HG03045 (cell line): ENCODE data around the gene SNX13.

Source experiments
- ATAC-seq: cut with Tn5 transposase; IDR thresholded peaks from one replicate; pipeline ENCODE4 v1.9.1; 2021; ENCODE audit warnings: mild to moderate bottlenecking, moderate library complexity; ENCODE audit not compliant: unreplicated experiment

Gene SNX13

DNA sequence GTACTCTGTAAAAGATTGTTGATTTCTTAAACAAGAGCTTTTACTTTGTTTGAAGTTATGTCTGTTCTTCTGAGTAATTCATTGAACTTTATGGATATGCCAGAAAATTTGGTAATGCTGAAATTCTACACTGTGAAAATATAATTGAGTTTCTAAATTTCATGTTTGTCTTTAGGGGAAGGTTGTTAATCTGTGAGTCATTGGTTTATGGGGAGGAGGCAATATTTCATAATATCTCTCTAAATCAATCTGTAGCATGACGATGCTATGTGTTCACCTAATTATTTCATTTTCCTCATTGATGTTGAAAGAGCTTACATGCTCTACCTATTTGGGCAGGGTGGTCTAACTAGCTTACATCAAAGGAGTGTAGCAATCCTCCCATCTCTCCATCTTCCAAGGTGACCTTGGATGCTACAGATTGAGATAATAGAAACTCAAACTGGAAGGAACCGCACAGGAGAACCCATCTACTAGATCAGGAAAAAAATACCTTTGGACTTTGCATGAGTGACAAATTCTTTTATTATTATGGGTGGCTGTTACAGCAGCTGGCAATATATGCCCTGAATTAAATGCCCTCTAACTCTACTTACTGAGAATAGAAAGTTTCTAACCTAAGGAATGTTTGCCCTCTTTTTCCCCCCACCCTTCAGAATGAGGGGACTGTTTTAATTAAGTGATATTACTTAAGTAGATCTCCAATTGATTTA is 8.4 kb upstream of the SNX13 start:
- no peak for ATAC-seq

- no peak for ATAC-seq
These were observed 7.3 kb upstream of the SNX13 start for GRCh38 chr7:17947620-17948019.

DNA sequence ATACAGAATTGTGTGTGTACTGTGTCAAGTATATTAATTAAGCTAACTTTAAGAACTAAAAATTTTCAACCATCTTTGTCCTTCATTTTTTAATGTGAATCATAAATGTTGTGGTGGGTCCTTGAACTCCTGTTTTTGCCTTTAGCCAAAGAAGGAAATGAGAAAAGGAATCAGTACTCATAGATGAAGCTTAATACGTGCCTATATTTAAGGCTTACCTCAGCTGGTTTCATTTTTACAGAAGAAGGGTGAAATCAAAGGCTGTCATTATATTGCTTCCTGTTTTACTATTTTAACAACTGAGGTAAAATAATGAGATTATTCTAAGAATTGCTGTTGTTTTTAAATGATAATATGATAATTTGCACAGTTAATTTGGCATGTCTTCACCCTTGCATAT is 6.3 kb upstream of the SNX13 start:
- ATAC-seq, result peak; percentile 70

DNA sequence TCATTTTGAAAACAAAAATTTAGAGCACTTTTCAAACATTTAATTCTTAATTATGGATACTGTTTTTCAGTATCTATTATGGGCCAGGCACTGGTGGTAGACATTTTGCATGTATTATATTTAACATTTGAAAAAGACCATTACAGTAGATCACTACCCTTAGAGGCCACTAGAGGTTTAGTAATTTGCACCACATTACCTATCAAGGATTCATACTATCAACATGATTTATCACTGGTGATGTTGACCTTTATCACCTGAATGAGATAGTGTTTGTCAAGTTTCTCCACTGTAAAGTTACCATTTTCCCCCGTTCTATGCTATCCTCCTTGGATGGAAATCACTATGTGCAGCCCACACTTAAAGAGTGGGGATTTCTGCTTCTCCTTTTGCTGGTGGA is 4.4 kb upstream of the SNX13 start:
- no peak for ATAC-seq

- ATAC-seq, result no peak
These were observed 2.7 kb upstream of the SNX13 start for GRCh38 chr7:17943006-17943405.

DNA sequence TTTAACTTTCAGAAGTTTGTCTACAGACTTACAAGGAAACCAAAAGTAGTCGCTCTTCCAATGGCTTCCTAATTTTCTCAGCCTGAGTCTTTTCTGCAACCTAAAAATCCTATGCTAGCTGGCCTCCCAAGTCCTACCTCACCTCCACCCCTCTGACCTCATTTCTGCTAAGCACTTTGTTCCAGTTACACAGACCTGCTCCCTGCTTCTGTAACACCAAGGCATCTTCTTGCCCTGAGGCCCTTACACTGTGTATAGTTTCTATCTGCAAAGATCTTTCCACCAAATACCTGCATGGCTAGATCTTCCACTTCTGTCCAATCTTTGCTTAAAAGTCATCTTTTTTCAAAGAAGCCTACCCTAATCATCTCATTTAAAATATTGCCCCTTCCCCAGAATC is 1.9 kb upstream of the SNX13 start:
- ATAC-seq, result no peak

- ATAC-seq, result no peak
These were observed 697 bp upstream of the SNX13 start for GRCh38 chr7:17940951-17941431.

- ATAC-seq, result peak; percentile 46
These were observed 540 bp downstream of the SNX13 start for GRCh38 chr7:17939606-17940301.

DNA sequence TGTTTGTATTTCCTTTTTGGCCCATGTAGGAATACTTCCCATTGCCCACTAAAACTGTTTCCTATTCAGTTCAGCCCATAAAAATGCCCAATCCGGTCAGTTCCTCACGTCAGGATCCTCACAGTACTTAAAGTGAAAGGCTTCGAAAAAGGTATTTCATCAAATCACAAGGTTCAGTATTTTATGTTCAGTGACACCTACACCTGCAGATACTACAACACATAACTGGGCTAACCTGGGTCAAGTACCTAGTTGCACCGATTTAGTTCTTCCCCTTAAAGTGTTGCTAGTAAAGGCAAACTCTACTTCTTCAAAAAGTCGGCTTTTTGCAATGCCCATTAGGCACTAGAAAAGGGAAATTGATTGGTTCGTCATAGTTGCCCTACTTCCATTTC is 1.1 kb downstream of the SNX13 start:
- ATAC-seq, result no peak

DNA sequence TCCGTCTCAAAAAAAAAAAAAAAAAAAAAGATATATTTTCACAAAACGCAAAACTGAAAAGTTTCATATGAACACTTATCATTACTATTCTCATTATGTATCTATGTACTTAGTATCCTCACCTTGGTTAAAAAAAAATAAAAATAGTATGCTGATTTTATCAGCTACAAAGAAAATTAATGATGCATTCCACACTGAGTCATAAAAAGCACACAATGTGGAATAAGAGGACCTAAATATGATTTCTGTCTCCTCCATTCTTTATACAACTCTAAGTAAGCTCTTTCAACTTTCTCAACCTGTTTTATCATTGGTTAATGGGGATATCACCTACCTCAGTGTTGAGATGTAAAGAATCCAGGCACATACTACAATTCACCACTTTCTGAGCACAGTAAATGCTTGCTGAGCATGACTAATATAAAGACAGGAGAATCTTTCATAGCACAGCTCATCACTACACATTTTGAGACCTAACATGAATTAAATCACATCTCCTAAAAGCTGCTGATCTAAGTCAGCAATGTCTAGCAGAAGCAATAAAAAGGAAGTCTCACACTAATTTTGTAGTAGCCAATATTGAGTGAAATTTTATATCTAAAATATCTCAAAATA is 2.7 kb downstream of the SNX13 start:
- ATAC-seq, result no peak

DNA sequence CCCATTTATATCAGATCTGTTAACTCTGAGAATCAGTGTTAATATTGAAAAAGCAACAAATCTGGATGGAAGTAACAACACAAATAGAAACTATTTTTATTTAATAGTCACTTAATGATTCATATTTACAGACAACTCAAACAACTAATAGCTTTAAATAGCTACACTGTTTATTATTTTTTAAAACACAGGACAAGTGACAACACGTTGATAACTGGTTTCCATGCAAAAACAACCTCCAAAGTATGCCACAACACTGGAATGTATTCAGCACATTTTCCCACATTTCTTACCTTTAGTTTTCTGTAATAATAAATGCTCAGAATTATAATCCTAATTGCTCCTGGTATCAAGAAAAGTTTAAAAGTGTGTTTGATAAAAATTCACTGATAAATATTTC is 4.0 kb downstream of the SNX13 start:
- no peak for ATAC-seq

DNA sequence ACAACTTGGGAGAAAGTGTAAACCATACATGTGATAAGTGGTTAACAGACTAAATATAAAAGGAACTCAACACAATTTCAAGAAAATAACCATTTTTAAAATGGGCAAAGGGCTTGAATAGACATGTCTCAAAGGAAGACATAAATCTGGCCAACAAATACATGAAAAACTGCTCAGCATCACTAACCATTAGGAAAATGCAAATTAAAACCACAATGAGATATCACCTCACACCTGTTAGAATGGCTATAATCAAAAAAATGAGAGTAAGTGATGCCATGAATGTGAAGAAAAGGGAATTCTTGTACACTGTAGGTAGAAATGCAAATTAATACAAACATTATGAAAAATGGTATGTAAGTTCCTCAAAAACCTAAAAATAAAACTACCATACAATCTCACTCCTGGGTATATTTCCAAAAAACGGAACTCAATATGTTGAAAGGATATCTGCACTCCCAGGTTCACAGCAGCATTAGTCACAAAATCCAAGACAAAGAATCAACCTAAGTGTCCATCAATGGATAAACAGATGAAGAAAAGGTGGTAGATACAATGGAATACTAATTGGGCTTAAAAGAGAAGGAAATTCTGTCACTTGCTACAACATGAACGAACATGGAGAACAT is 5.6 kb downstream of the SNX13 start:
- ATAC-seq, result no peak

DNA sequence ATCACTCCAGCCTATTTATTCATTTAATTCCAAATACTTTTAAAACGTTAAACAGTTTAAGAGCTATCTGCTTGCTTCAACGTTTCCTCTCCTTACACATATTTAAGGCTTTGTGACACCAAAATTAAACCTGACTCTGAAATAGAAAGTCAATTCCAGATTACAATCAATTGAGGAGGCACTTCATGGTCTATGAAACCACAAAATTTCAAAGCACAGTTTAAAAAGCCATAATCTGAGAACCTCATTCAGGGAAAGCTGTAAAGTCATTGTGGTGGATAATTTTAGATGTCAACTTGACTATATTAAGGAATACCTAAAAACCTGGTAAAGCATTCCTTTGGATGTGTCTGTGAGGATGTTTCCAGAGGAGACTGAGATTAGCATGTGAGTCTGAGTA is 6.2 kb downstream of the SNX13 start:
- no peak for ATAC-seq

DNA sequence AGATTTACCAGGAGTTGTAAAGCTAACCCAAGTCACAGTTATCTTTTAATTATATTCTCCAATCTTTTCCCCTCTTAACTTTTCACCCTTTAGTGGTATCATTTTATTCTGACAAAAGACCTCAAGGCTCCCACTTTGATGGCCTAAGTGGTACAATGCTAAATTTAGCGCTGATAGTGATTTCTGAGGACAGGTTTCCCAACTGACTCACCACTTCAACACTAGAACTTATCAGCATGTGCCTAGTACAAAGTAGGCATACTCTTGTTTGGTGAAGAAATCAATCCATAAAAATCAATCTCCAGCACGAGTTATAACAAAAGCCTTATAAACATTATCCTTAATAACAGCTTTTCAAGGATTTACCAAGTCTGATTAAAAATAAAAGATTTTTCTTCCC is 7.5 kb downstream of the SNX13 start:
- ATAC-seq, result no peak

GRCh38 chr7:17931069-17931468 is 9.2 kb downstream of the SNX13 start:
- no peak for ATAC-seq

- no peak for ATAC-seq
These were observed 9.7 kb downstream of the SNX13 start for GRCh38 chr7:17930546-17930945.

DNA sequence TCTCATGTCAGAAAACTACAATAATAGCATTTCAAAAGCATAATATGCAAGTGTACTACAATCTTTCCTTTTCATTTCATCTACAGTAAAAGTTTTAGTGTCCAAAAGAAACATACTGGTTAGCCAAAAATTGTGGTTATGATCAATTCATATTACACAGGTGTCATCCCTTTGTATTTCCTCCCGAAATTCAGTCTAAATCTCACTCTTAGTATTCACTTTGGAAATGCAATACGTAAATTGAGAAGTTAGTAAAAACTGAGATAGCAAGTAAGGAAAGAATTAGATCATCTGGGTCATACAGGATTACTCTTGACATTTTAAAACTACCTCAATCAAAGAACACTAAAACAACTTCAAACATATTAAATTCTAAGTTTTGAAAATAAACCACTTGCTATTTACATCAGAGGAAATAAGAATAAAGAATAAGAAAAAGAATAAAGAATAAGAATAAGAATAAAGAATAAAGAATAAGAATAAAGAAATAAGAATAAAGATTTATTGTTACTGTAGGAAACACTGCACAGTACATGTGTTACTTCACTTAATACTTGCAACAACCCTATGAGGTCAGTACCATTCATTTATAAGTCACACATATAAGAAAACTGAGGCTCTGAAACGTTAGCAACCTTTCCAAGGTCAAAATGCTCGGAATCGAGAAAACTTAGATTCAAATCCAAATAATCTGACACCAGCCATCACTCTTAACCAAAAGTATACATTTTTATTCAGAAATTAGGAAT is 10.5 kb downstream of the SNX13 start:
- no peak for ATAC-seq

GRCh38 chr7:17928055-17928454 is 12.2 kb downstream of the SNX13 start:
- ATAC-seq, result no peak

DNA sequence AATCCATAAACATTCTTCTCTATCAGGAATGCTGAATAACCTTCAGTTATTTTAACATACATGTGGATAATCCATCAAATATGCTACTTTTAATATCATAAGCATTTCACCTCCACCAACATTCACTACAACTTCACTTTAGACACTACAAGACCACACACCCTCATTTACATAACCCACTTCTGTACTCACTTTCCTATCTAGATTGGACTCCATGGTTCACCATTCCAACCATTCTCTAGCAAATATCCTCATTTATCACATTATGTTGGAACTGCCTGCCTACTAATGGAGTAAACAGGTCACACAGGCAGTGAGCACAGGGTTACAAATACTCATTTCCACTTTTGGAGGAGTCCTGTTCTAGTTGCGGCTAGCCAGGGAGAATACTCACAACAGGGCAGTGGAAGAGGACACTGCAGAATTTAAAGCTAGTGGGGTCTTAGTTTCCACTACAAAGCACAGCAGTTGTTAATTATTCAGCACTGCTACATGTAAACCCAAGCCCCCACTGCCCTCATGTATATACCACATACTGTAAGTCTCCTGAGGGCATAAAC is 18.4 kb downstream of the SNX13 start:
- ATAC-seq, result no peak

DNA sequence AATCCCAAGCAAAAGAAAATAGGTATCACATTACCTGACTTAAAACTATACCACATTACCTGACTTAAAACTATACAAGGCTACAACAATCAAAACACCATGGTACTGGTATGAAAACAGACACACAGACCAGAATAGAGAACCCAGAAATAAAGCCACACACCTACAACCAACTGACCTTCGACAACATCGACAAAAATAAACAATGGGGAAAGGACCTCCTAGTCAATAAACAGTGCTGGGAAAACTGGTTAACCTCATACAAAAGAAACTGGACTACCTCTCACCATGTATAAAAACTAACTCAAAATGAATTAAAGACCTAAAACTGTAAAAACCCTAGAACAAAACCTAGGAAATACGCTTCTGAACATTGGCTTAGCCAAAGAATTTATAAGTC is 22.5 kb downstream of the SNX13 start:
- ATAC-seq, result no peak

GRCh38 chr7:17916786-17917185 is 23.5 kb downstream of the SNX13 start:
- no peak for ATAC-seq
